Stomach (tissue), 4 donors: ENCODE results near the gene HIPK3.

Experiments
- POLR2A ChIP-seq, 4 donors: fragments of 450-650 bp; IDR thresholded peaks; one replicate each; pipeline ENCODE4 v1.6.1; 2016; ENCODE audit warnings: antibody characterized with exemption in 4 of 4, control low read depth in 2 of 4, mild to moderate bottlenecking in 1 of 4, moderate library complexity in 1 of 4
- TF ChIP-seq, protein P1 (sequence below), 7 experiments: fragments of 450-650 bp in 4 of 7; fragments of 200-600 bp in 3 of 7; sonication (generic) in 3 of 7; IDR thresholded peaks; one replicate each; pipeline ENCODE4 v1.5.1; 2016 to 2019; ENCODE audit warnings: antibody characterized with exemption in 7 of 7, control low read depth in 2 of 7, mild to moderate bottlenecking in 1 of 7

DNA sequence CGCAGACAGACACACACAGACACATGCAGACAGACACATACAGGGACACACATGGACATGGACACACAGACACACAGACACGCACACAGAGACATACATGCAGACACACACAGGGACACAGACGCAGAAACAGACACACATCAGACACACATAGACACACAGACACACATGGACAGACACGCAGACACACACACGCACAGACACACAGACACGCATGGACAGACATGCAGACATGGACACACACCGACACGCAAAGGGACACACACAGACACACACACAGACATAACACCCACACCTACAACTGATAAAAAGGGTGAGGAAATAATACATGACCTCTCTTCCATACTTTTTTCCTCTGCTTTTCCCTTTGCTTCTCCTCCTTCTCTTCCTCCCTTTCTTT lies 146.2 kb downstream of the HIPK3 start:
- TF ChIP-seq POLR2A (IDR thresholded peaks at IDR 0.05), result no peak
- TF ChIP-seq, protein P1, sequence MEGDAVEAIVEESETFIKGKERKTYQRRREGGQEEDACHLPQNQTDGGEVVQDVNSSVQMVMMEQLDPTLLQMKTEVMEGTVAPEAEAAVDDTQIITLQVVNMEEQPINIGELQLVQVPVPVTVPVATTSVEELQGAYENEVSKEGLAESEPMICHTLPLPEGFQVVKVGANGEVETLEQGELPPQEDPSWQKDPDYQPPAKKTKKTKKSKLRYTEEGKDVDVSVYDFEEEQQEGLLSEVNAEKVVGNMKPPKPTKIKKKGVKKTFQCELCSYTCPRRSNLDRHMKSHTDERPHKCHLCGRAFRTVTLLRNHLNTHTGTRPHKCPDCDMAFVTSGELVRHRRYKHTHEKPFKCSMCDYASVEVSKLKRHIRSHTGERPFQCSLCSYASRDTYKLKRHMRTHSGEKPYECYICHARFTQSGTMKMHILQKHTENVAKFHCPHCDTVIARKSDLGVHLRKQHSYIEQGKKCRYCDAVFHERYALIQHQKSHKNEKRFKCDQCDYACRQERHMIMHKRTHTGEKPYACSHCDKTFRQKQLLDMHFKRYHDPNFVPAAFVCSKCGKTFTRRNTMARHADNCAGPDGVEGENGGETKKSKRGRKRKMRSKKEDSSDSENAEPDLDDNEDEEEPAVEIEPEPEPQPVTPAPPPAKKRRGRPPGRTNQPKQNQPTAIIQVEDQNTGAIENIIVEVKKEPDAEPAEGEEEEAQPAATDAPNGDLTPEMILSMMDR (IDR thresholded peaks at IDR 0.05), result no peak
